Bronchial epithelial cell (primary cell): ENCODE measurements around the gene ASB13. TPM values are rescaled to one million over a fixed set of nuclear protein-coding genes. Genes with fewer than 3 reads are reported as not detected.
A peak's percentile ranks its signal among the peaks of the same experiment; 100 is the strongest.

Source experiments
- DNase-seq: peaks from one replicate; pipeline ENCODE4 v3.0.0-alpha.2; 2010; ENCODE audit warnings: low read depth
- FAIRE-seq: peaks from 2 replicates; lab custom pipeline; 2011; peaks lifted over from hg19 to GRCh38; lab: Jason Lieb, UNC
- H3K27me3 ChIP-seq: 2 replicates; pipeline ENCODE4 v1.5.1; 2011; ENCODE audit warnings: low read length; ENCODE audit not compliant: control insufficient read depth, insufficient read depth
- H3K36me3 ChIP-seq: 2 replicates; pipeline ENCODE4 v1.5.1; 2011; ENCODE audit warnings: low read length; ENCODE audit not compliant: control insufficient read depth, insufficient read depth
- H3K4me3 ChIP-seq: 2 replicates; pipeline ENCODE4 v1.5.1; 2011; ENCODE audit warnings: mild to moderate bottlenecking, low read depth, low read length, control low read depth
- total RNA-seq: library from RNA; depleted of rRNA; stranded (reverse); fragments of >200 nt; gene quantifications from 2 replicates; pipeline ENCODE4 v1.2.1, GENCODE V29; 2014
- TF ChIP-seq, protein P1 (sequence below): IDR thresholded peaks from 2 replicates; pipeline ENCODE4 v1.5.1; 2011; ENCODE audit warnings: mild to moderate bottlenecking, moderate library complexity, low read length, control low read depth, inconsistent platforms; ENCODE audit not compliant: insufficient read depth, severe bottlenecking

Gene ASB13
- total RNA-seq, 1 donor from 2014 or later = 14.5 TPM

DNA sequence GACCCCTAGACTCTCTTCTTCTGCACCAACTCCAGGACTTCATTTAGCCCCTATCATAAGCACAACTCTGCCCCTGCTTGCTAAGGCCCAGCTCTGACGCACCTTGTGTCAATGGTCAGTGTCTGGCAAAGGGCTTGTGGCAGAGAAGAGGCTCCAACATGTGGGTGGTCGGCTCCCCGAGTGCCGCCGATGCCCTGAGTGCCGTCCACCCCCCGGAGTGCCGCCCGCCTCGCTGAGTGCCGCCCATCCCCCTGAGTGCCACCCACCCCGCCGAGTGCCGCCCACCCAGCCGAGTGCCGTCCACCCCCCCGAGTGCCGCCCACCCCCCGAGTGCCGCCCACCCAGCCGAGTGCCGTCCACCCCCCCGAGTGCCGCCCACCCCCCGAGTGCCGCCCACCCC, 50.3 kb downstream of the ASB13 start:
- H3K4me3 ChIP-seq = no peak overlapping the region
- H3K27me3 ChIP-seq = no peaks in the 10 kb centered on the region
- DNase-seq = no peak
- TF ChIP-seq, protein P1, sequence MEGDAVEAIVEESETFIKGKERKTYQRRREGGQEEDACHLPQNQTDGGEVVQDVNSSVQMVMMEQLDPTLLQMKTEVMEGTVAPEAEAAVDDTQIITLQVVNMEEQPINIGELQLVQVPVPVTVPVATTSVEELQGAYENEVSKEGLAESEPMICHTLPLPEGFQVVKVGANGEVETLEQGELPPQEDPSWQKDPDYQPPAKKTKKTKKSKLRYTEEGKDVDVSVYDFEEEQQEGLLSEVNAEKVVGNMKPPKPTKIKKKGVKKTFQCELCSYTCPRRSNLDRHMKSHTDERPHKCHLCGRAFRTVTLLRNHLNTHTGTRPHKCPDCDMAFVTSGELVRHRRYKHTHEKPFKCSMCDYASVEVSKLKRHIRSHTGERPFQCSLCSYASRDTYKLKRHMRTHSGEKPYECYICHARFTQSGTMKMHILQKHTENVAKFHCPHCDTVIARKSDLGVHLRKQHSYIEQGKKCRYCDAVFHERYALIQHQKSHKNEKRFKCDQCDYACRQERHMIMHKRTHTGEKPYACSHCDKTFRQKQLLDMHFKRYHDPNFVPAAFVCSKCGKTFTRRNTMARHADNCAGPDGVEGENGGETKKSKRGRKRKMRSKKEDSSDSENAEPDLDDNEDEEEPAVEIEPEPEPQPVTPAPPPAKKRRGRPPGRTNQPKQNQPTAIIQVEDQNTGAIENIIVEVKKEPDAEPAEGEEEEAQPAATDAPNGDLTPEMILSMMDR = no peak
- no peaks in the 10 kb centered on the region for H3K36me3 ChIP-seq
- no peak for FAIRE-seq

DNA sequence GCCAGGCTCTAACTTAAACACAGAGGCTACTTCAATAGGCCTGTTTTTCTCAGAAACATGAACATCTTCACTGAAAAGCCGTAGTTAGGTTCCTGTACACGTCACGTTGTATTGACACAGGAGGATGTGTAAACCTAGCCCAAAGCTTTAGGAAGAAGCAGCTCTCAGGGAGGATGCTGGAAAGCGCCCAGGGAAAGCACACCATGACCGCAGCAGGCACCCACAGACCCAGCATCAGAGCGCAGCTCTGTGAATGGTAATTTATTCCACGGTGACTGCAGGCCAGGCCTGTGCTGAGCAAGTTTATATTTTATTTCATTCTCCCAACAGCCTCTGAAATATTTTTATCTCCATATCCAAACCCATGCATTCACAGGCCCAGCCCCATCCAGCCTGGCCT, 51.1 kb downstream of the ASB13 start:
- DNase-seq = peak; percentile 61
- Histone ChIP-seq H3K27me3 (no peaks in the 10 kb centered on the region), H3K4me3 (no peak overlapping the region), H3K36me3 (no peaks in the 10 kb centered on the region)
- TF ChIP-seq, protein P1 = no peak
- FAIRE-seq = no peak

DNA sequence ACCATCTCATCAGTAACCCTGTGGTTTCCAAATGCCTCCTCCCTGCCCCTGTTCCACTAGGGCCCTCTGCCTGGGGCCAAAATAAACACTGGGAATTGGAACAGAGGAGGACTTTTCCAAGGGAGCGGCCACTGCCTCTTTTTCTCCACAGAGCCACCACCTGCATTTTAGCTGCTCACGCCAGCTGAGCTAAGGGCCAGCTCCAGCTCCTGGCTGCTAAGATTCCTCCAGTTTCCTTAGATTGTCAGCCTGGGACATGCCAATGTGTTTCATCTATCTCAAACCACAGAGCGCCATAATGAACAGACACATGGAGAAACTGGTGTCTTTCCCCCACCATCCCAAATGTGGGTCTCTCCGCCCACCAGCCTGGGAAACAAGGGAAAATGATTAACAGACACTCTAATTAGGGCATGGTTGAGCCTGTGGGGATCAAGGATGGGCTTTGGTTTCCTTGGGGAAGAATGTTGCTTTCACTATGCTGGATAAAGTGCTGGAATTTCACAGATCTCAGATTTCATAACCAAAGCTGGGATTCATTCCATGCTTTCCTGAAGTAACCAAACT, 52.2 kb downstream of the ASB13 start:
- TF ChIP-seq, protein P1 = no peak
- DNase-seq (no peak), FAIRE-seq (no peak)
- no peaks in the 10 kb centered on the region for H3K36me3 ChIP-seq
- H3K27me3 ChIP-seq = no peaks in the 10 kb centered on the region
- H3K4me3 ChIP-seq = no peak overlapping the region

DNA sequence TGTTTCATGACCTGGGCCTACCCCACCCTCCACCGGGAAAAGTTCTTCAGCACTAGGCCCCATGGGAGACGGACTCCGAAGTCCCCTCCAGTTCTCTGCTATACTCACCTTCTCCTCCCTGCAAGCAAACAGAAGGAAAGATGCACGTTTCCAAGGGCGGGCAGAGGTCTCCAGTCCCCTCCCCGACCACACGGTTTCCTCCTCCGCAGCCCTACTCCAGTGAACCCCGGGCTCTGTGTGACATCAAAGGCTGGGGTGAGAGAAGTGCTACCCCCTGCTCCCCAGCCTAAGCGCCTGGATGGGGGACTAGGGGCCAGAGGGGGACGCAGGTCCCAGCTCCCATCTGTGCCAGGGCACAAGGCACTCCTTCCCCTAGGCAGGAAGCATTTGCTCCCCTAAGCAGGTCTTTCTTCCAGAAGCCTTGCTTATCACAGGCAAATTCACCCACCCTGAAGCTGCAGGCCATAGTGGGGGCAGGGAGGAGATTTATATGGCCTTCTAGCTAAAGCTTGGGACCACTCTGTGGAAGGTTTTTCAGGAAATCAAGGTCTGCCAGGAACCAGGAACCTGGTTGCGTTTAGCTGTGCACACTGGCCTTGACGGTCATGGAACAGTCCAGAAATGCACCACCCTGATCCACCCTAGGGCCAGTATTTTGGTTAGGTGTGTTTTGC, 52.8 kb downstream of the ASB13 start:
- FAIRE-seq = no peak
- no peak for DNase-seq
- TF ChIP-seq, protein P1 = no peak
- H3K36me3 ChIP-seq = no peaks in the 10 kb centered on the region
- H3K27me3 ChIP-seq = no peaks in the 10 kb centered on the region
- H3K4me3 ChIP-seq = no peak overlapping the region

DNA sequence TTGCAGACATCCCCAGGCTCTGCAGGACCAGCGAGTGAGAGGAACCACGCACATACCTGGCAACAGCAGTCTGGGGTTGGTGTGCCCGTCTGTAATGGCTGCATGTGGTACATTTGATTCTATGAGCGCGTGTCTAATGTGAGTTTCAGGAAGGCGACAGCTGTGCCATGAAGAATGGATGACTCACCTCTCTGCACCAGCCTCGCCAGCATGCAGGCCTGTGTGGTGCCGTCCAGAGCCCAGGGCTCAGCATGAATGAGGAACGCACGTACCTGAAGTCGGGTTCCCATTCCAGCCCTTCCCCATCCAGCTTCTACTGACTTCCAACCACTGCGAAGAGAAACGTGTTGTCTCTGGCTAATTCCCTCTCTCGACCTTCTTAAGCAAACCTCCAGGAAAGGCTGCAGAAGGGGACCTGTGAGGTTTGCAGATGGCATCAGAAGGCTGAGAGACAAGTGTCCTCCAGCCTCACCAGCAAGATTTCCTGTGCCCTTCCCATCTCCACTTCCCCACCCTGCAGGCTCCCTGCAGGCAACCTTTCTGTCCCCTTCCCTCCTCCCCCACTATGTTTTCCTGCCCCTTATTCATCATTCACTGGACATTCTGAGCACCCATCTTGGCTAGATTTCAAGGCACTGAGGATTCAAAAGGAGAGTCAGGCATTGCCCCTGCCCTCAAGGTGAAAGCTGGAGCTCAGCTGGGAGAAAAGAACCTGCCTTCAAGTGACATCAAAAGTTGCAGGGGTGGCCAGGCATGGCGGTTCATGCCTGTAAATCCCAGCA, 54.3 kb downstream of the ASB13 start:
- H3K4me3 ChIP-seq = no peak overlapping the region
- DNase-seq = peak; percentile 48
- TF ChIP-seq, protein P1 = no peak
- no peaks in the 10 kb centered on the region for H3K27me3 ChIP-seq
- peak; percentile 55 for FAIRE-seq
- no peaks in the 10 kb centered on the region for H3K36me3 ChIP-seq
